ENCODE data around the gene SEMA6A.

SEMA6A gene

DNA sequence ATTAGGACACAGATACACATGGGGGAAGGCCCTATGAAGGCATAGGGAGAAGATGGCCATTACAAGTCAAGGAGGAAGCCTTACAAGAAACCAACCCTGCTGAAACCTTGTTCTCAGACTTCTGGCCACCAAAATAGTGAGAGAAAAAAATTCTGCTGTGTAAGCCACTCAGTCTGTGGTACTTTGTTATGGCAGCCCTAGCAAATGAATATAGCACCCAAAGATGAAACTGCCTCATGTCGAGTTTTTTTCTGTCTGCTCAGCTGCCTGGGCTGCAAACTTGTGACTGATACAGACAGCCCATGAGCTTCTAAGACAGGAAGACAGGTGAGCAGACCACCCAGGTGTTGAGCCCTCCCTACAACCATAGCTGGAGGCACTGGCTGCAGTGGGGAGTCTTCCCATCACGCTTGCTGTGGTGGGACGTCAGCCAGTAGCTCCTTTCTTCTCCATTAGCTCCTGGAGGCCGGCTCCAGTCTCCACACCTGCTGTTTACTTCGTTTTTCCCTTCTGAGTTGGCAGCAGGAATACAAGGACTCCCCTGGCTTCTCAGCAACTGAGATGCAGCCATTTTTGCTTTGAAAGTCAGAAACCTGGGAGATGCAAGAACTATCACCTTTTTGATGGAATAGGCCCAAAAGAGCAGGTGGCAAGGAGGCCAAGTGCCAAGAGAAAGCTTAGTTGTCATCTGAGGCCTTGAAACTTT, 164.9 kb downstream of the SEMA6A start:
- Histone ChIP-seq H4K20me1 (ENCODE audit: insufficient read depth, low read length) (no peaks in the 10 kb centered on the region), H3K9ac (ENCODE audit: low read length) (no peak overlapping the region), H3K4me2 (ENCODE audit: low read length) (no peak overlapping the region), H3K4me1 (ENCODE audit: insufficient read depth, low read length, severe bottlenecking) (no peaks in the 10 kb centered on the region), H3K36me3 (ENCODE audit: insufficient read depth, low read length) (no peaks in the 10 kb centered on the region), H3K9me2 (ENCODE audit: low read depth, low read length) (no peaks in the 10 kb centered on the region), H3F3A (ENCODE audit: insufficient read depth, low read length) (no peaks in the 10 kb centered on the region), H3K4me3 (ENCODE audit: low read depth, low read length, poor library complexity, severe bottlenecking) (no peak overlapping the region), H3K27ac (ENCODE audit: low read depth, low read length, poor library complexity, severe bottlenecking) (no peak overlapping the region), H2AFZ (ENCODE audit: low read length) (no peak overlapping the region), H3K79me2 (ENCODE audit: insufficient read depth, low read length) (no peaks in the 10 kb centered on the region), H3K9me3 (ENCODE audit: low read length) (no peaks in the 10 kb centered on the region), H3K27me3 (ENCODE audit: insufficient read depth, low read length) (no peaks in the 10 kb centered on the region)
- no peak for TF ChIP-seq EZH2 (IDR thresholded peaks at IDR 0.05; ENCODE audit: borderline replicate concordance, low read length)
- TF ChIP-seq, protein P1, sequence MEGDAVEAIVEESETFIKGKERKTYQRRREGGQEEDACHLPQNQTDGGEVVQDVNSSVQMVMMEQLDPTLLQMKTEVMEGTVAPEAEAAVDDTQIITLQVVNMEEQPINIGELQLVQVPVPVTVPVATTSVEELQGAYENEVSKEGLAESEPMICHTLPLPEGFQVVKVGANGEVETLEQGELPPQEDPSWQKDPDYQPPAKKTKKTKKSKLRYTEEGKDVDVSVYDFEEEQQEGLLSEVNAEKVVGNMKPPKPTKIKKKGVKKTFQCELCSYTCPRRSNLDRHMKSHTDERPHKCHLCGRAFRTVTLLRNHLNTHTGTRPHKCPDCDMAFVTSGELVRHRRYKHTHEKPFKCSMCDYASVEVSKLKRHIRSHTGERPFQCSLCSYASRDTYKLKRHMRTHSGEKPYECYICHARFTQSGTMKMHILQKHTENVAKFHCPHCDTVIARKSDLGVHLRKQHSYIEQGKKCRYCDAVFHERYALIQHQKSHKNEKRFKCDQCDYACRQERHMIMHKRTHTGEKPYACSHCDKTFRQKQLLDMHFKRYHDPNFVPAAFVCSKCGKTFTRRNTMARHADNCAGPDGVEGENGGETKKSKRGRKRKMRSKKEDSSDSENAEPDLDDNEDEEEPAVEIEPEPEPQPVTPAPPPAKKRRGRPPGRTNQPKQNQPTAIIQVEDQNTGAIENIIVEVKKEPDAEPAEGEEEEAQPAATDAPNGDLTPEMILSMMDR (IDR thresholded peaks at IDR 0.05; ENCODE audit: low read length) = no peak

DNA sequence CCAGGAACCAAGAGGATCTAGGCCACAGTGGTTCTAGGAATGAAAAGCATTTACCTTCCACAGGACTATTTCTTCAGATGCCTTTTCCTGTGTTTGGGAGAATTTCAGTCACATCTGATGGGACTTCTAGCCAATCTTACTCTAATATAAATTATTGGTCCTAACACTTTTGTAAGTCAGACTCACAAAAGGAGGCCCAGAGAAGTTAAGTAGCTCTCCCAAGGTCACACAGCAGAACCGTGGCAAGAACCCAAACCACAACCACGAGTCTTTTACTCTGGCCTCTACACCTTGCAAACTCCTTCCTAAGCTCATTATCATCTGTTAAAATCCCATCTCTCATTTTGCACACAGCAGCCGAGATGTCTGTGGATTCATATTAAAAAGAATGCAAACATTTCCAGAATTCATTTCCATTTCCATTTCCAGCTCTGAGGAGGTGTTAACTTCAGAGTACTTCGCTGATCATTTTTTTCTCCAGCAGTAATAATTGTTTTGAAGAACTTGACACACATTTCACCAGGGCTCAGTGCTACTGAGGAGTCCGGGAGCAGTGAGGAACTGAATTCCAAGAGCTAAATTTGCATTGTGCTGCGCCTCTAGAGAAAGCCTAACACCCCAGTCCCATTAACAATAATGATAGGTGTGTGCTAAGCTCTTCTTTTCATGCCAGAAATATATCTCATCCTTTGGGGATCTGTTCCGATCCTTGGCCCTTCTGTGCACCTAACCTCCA, 168.1 kb downstream of the SEMA6A start:
- Histone ChIP-seq H3K4me3 (ENCODE audit: low read depth, low read length, poor library complexity, severe bottlenecking) (no peak overlapping the region), H3F3A (ENCODE audit: insufficient read depth, low read length) (no peaks in the 10 kb centered on the region), H3K79me2 (ENCODE audit: insufficient read depth, low read length) (no peaks in the 10 kb centered on the region), H3K27me3 (ENCODE audit: insufficient read depth, low read length) (no peaks in the 10 kb centered on the region), H3K4me1 (ENCODE audit: insufficient read depth, low read length, severe bottlenecking) (no peaks in the 10 kb centered on the region), H3K9me2 (ENCODE audit: low read depth, low read length) (no peaks in the 10 kb centered on the region), H3K9me3 (ENCODE audit: low read length) (no peaks in the 10 kb centered on the region), H3K27ac (ENCODE audit: low read depth, low read length, poor library complexity, severe bottlenecking) (no peak overlapping the region), H3K9ac (ENCODE audit: low read length) (no peak overlapping the region), H3K4me2 (ENCODE audit: low read length) (no peak overlapping the region), H3K36me3 (ENCODE audit: insufficient read depth, low read length) (no peaks in the 10 kb centered on the region), H2AFZ (ENCODE audit: low read length) (no peak overlapping the region), H4K20me1 (ENCODE audit: insufficient read depth, low read length) (no peaks in the 10 kb centered on the region)
- no peak for TF ChIP-seq EZH2 (IDR thresholded peaks at IDR 0.05; ENCODE audit: borderline replicate concordance, low read length)
- TF ChIP-seq, protein P1 (IDR thresholded peaks at IDR 0.05; ENCODE audit: low read length) = no peak

DNA sequence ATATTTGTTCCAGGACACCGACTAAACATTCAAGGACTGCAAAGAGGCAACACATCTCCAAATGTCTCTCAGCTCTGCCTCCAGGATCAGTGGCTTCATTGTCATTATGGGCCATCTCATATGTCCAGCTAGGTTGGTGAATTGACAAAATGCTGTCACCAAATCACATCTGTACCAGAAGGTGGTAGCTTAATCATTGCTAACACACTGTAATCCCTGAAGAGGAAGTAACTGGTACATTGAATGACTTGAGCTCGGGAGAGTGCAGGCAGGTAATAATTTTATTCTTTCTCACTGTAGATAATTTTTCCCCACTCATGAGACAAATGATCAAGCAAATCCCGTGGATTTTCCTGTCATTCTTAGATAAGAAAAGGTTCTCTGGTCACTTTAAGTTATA, 169.8 kb downstream of the SEMA6A start:
- TF ChIP-seq, protein P1 (IDR thresholded peaks at IDR 0.05; ENCODE audit: low read length) = no peak
- no peak for TF ChIP-seq EZH2 (IDR thresholded peaks at IDR 0.05; ENCODE audit: borderline replicate concordance, low read length)
- H3F3A ChIP-seq (ENCODE audit: insufficient read depth, low read length) = no peaks in the 10 kb centered on the region
- no peaks in the 10 kb centered on the region for H3K79me2 ChIP-seq (ENCODE audit: insufficient read depth, low read length)
- H3K9me3 ChIP-seq (ENCODE audit: low read length) = no peaks in the 10 kb centered on the region
- no peaks in the 10 kb centered on the region for H3K27me3 ChIP-seq (ENCODE audit: insufficient read depth, low read length)
- H4K20me1 ChIP-seq (ENCODE audit: insufficient read depth, low read length) = no peaks in the 10 kb centered on the region
- H2AFZ ChIP-seq (ENCODE audit: low read length) = no peak overlapping the region
- no peak overlapping the region for H3K4me3 ChIP-seq (ENCODE audit: low read depth, low read length, poor library complexity, severe bottlenecking)
- no peaks in the 10 kb centered on the region for H3K9me2 ChIP-seq (ENCODE audit: low read depth, low read length)
- H3K4me1 ChIP-seq (ENCODE audit: insufficient read depth, low read length, severe bottlenecking) = no peaks in the 10 kb centered on the region
- H3K36me3 ChIP-seq (ENCODE audit: insufficient read depth, low read length) = no peaks in the 10 kb centered on the region
- H3K27ac ChIP-seq (ENCODE audit: low read depth, low read length, poor library complexity, severe bottlenecking) = no peak overlapping the region
- H3K9ac ChIP-seq (ENCODE audit: low read length) = no peak overlapping the region
- no peak overlapping the region for H3K4me2 ChIP-seq (ENCODE audit: low read length)
